H1 (cell line): ENCODE measurements around the gene UVSSA. TPM values are rescaled to one million over a fixed set of nuclear protein-coding genes. Genes with fewer than 3 reads are reported as not detected.

Source experiments
- CREB1 ChIP-seq: IDR thresholded peaks from 2 replicates; pipeline ENCODE4 v1.6.1; 2012; ENCODE audit warnings: inconsistent platforms
- CTBP2 ChIP-seq: IDR thresholded peaks from 2 replicates; pipeline ENCODE4 v1.7.0; 2011; ENCODE audit warnings: borderline replicate concordance, mild to moderate bottlenecking, moderate library complexity, mixed read lengths, low read length; ENCODE audit not compliant: insufficient read depth, insufficient read length
- EGR1 ChIP-seq: IDR thresholded peaks from 2 replicates; pipeline ENCODE4 v1.6.1; 2011; ENCODE audit warnings: low read depth, low read length, borderline replicate concordance
- POLR2A ChIP-seq, 2 experiments: IDR thresholded peaks; 1 replicate in 1 of 2; 2 replicates in 1 of 2; pipeline ENCODE4 v1.6.1; 2011; ENCODE audit warnings: low read depth in 2 of 2, low read length in 2 of 2, mild to moderate bottlenecking in 2 of 2; ENCODE audit errors: control extremely low read depth in 1 of 2
- RAD21 ChIP-seq, 2 experiments: IDR thresholded peaks in 1 of 2; conservative IDR thresholded peaks in 1 of 2; 2 replicates each; pipeline ENCODE4 v1.6.1; 2011; ENCODE audit warnings: low read depth in 2 of 2, low read length in 2 of 2, improper control_type of control experiment in 1 of 2, inconsistent platforms in 1 of 2, mild to moderate bottlenecking in 1 of 2, moderate library complexity in 1 of 2
- SIRT6 ChIP-seq: IDR thresholded peaks from one replicate; pipeline ENCODE4 v1.7.1; 2012; ENCODE audit warnings: low read length, inconsistent platforms
- SIX5 ChIP-seq: IDR thresholded peaks from 2 replicates; pipeline ENCODE4 v1.6.1; 2011; ENCODE audit warnings: mild to moderate bottlenecking, low read depth, low read length
- SUZ12 ChIP-seq: fragments of 200-600 bp; sonication (generic); IDR thresholded peaks from 2 replicates; pipeline ENCODE4 v1.6.1; 2012; ENCODE audit warnings: mild to moderate bottlenecking, inconsistent platforms, low read length, moderate library complexity, mixed read lengths
- TAF7 ChIP-seq: optimal IDR thresholded peaks from 2 replicates; pipeline ENCODE3; 2011; ENCODE audit warnings: low read depth, mild to moderate bottlenecking, inconsistent platforms, low read length, moderate library complexity, borderline replicate concordance
- polyA plus RNA-seq, 7 experiments: library from polyadenylated mRNA; depleted of rRNA in 3 of 7; stranded (reverse) in 5 of 7; unstranded in 2 of 7; fragments of >200 nt in 5 of 7; fragments of 200-250 nt in 2 of 7; gene quantifications; 1 replicate in 5 of 7; 2 replicates in 1 of 7; 4 replicates in 1 of 7; pipeline versions ENCODE4 v1.2.1 to v1.2.3, GENCODE V29; 2011 to 2013; ENCODE audit warnings: missing spikeins in 2 of 7, mixed read lengths in 2 of 7
- total RNA-seq: library from RNA; stranded (reverse); fragmentation: NEBNext Ultra II Directional; extraction: Animal tissue kit (Norgen Biotek cat#: 25700); gene quantifications from 2 replicates; pipeline ENCODE4 v1.2.1, GENCODE V29; 2021
- TF ChIP-seq, protein P1 (sequence below), 3 experiments: IDR thresholded peaks; 1 replicate in 2 of 3; 2 replicates in 1 of 3; pipeline versions ENCODE4 v1.5.1 to v1.6.1; 2011; ENCODE audit warnings: low read length in 3 of 3, mild to moderate bottlenecking in 3 of 3, inconsistent platforms in 2 of 3, low read depth in 1 of 3, moderate library complexity in 1 of 3; ENCODE audit not compliant: insufficient read depth in 1 of 3; ENCODE audit errors: control extremely low read depth in 1 of 3

UVSSA gene
- total and polyA plus RNA-seq, 2 of the 8 experiments (the other 6 are each of a cell fraction or from before 2014, with no cell fraction given), result 14.5 to 19.4 TPM

DNA sequence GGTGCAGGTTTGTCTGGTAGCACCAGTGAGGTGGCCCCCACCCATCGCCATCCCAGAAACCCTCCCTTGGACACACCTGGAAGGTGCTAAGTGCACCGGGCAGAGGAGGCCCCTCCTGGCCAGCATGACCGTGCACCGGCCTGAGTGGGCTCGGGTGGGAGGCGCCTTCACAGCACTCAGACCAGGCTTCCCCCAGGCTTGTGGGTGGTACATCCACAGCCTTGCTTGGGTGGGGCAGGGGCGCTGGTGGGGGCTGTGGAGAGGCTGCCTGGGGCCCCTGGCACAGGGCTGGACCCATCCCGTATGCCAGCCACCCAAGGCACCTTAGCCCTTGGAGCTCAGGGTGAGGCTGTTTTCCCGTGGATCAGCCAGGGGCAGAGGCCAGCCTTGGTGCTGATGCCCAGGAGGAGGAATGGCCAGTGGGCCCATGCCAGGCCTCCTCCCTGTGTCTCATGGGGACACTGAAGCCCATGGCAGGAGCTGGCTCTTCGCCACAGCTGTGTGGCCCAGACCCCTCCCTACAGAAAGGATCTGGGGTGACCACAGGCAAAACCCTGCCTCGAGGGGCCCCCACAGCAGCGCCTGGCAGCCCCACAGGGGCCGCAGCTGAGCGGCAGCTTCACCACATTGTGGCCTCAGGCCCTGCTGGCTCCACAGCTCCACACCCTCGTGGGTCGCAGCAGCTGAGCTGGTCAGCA is 37.8 kb downstream of the UVSSA start (continued):
- TF ChIP-seq RAD21 (IDR thresholded peaks at IDR 0.05 in 1 of 2, conservative IDR thresholded peaks at IDR 0.05 in 1 of 2; ENCODE audit: low read depth in 2 of 2, low read length in 2 of 2) (no peak), SIX5 (no peak), POLR2A (IDR thresholded peaks at IDR 0.05; ENCODE audit: control extremely low read depth in 1 of 2, low read depth in 2 of 2, low read length in 2 of 2) (no peak), SUZ12 (no peak), SIRT6 (no peak), CTBP2 (no peak), CREB1 (no peak), EGR1 (no peak), TAF7 (no peak)
- TF ChIP-seq, protein P1, sequence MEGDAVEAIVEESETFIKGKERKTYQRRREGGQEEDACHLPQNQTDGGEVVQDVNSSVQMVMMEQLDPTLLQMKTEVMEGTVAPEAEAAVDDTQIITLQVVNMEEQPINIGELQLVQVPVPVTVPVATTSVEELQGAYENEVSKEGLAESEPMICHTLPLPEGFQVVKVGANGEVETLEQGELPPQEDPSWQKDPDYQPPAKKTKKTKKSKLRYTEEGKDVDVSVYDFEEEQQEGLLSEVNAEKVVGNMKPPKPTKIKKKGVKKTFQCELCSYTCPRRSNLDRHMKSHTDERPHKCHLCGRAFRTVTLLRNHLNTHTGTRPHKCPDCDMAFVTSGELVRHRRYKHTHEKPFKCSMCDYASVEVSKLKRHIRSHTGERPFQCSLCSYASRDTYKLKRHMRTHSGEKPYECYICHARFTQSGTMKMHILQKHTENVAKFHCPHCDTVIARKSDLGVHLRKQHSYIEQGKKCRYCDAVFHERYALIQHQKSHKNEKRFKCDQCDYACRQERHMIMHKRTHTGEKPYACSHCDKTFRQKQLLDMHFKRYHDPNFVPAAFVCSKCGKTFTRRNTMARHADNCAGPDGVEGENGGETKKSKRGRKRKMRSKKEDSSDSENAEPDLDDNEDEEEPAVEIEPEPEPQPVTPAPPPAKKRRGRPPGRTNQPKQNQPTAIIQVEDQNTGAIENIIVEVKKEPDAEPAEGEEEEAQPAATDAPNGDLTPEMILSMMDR (IDR thresholded peaks at IDR 0.05; ENCODE audit: control extremely low read depth in 1 of 3, insufficient read depth in 1 of 3, low read depth in 1 of 3, low read length in 3 of 3), result no peak
